Measurements from ENCODE around the gene WBP1L.
A peak's percentile ranks its signal among the peaks of the same experiment; 100 is the strongest.
"Not testable (repeated sequence)": the region's sequence is repeated elsewhere in the genome, so short reads cannot be mapped to it uniquely, and the experiment has no call there.

Gene WBP1L

DNA sequence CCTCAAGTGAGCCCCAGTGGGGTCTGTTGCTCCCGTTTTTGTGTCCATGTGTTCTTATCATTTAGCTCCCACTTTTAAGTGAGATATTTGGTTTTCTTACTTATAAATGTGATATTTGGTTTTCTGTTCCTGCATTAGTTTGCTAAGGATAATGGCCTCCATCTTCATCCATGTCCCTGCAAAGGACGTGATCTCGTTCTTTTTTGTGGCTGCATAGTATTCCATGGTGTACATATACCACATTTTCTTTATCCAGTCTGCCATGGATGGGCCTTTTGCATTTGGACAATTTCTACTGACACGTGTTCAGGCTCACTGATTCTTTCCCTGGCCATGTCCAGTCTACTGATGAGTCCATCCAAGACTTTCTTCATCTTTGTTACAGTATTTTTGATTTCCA lies 19.8 kb upstream of the WBP1L start:
- no peak for DNase-seq (ENCODE audit: low spot score)

DNA sequence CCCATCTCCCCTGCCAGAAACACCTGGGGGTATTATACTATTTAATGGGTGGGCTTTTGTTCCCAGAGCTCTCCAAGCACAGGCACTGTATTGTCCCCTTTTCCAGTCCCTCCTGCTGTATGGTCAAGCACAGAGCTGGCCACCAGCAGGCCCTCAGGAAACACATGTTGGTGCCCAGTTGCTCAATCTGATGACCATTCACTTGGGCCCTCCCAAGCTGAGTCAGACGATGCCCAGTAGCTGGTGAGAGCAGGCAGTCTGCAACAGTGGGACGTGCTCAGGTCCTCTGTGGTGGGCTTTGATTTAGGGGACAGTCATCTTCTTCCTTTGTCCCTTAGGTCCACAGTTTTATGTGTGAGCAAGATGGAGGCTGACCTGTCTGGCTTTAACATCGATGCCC lies 17.5 kb upstream of the WBP1L start:
- no peak for DNase-seq (ENCODE audit: low spot score)

DNA sequence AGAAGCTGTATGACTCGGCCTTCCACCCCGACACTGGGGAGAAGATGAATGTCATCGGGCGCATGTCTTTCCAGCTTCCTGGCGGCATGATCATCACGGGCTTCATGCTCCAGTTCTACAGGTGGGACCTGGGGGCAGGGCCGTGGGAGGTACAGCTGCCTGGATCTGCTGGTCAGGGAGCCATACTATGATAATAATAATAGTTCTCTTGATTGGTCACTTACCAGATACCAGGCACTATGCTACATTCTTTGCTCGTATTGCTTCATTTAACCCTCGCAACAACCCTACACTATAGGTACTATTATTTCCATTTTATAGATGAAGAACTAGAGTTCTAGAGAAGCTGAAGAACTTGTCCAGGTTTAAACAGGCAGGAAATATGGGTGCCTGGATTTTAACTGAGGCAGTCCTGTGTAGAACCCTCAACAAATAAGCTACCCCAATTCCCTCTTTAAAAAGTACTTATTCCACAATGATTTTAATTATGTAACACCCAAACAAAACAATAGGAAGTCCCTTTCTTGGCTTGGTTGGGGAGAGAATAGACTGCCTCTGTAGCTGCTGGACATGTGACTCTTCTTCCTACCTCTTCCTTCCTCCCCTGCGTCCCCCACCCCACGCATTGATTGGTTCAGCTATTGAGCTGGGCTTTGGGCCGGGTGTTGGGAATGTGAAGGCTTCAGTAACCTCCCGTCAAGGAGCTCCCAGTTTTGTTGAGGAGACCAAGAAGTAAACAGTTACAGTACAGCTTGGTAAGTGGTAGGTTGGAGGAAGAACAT lies 16.5 kb upstream of the WBP1L start:
- no peak for DNase-seq (ENCODE audit: low spot score)

DNA sequence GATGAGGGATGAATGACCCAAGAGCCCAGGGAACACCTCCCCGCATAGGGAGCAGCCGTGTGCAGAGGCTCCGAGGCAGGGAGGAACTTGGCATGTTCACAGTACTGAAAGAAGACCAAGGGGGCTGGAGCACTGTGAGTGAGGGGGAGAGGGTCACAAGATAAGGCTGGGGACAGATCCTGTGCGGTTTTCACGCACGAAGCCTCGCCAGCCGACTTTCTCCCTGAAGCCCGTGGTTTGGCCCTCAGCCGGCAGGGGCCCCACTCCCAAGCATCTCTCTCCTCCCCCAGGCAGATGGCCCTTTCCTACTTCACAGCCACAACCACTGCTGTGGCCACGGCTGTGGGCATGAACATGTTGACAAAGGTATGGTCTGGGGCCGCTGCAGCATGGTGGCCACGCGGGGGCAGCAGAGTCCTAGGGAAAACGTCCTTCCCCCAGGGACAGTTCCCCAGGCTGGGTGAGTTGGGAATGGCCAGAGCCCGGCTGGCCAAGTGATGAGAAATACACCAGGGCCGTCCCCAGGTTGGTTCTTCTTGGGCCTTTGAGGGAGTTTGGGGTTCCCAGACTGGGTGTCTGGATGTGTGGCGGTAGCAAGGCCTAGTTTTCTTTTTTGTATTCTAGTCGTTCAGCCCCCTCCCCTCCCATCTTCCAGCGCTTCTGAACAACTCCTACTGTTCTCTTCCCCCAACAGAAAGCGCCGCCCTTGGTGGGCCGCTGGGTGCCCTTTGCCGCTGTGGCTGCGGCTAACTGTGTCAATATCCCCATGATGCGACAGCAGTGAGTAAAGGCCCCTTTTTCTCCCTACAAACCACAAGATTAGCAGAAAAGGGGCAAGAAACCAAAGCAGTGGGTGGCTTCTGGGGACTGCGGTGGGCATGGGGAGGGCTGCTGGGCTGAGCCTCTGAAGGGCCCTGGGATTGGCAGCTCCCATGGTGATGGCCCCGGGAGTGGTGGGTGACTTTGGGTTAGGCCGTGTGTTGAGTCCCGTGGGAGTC lies 14.4 kb upstream of the WBP1L start:
- DNase-seq (ENCODE audit: low spot score): peak; percentile 80

DNA sequence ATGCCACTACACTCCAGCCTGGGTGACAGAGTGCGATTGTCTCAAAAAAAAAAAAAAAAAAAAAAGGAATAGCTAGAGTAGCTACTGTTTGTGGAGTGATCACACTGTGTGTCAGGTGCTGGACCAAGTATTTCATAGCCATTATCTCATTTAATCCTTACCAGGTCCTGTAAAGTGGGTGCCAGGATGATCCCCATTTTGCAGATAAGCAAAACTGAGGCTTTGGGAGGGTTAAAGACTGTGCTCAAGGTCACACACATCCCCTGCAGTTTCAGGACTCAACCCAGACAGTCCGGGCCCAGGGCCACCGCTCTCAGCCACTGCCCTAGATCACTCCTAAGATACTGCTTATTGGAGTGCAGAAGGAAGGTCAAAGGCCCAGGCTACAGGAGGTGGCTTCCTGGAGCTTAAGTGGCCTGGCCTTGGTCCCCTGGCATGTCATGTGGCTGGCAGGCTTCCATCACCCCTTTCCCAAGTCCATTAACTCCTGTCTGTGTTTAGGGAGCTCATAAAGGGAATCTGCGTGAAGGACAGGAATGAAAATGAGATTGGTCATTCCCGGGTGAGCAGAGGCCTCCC lies 12.4 kb upstream of the WBP1L start:
- no peak for DNase-seq (ENCODE audit: low spot score)

DNA sequence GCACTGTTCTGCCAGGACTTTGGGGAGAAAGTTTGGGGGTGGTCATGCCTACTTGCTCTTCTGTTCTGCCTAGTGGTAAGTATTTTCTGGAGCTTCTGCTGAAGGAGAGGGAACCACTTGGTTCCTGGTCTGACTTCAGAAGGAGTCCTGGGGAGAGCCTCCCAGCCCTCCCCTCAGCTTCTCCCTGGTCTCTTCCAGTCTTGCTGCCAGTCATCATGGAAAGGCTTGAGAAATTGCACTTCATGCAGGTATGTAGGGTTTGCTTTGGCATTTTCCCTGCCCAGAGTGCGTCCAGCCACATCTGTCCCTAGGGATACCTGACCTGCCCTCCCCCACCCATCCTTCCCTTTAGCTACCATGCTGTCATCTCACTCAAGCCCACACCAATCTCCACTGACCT lies 11.1 kb upstream of the WBP1L start:
- no peak for DNase-seq (ENCODE audit: low spot score)

DNA sequence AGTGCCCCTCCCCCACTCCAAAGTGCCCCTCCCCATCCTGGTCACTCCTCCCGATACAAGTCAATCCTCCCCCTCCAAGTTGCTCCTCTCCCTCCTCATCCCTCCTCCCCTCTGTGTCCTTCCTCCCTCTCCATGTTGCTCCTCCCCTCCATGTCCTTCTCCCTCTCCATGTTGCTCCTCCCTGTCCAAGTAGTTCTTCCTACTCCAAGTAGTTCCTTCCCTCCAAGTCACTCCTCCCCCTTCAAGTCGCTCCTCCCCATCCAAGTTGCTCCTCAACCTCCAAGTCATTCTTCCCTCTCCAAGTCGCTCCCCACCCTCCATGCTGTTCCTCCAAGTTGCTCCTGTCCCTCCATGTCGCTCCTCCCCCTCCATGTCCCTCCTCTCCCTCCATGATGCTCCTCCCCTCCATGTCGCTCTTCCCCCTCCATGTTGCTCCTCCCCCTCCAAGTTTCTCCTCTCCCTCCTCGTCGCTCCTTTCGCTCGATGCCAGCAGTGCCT lies 8.6 kb upstream of the WBP1L start:
- DNase-seq (ENCODE audit: low spot score): no peak

DNA sequence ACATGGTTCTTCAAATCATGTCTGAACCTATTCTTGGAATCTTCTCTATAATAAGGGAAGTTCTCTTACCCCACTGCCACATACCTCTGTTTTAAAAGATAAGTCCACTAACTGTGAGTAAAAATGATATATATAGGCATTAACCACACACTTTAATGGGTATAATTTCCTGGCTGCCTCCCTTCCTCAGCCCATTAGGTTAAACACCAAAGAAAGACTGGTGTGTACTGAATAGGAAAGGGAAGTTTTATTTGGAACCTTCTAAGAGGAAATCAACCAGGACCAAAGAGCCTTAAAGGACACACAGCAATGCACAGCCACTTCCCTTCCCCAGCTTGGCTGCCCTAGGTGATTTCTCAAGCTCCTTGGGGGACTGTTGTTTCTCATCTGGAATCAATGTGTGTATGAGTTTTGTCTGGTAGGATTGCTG lies 5.0 kb upstream of the WBP1L start:
- no peak for DNase-seq (ENCODE audit: low spot score)

DNA sequence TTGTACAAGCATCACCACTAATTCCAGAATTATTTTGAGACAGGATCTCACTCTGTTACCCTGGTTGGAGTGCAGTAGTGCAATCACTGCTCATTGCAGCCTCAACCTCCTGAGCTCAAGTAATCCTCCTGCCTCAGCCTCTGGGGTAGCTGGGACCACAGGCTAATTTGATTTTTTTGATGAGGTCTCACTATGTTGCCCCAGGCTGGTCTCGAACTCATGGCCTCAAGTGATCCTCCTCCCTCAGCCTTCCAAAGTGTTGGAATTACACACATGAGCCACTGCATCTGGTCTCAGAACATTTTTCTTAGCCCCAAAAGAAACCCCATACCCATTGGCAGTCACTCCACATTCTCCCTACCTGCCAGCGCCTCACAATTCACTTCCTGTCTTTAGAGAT lies 3.5 kb upstream of the WBP1L start:
- no peak for DNase-seq (ENCODE audit: low spot score)

DNA sequence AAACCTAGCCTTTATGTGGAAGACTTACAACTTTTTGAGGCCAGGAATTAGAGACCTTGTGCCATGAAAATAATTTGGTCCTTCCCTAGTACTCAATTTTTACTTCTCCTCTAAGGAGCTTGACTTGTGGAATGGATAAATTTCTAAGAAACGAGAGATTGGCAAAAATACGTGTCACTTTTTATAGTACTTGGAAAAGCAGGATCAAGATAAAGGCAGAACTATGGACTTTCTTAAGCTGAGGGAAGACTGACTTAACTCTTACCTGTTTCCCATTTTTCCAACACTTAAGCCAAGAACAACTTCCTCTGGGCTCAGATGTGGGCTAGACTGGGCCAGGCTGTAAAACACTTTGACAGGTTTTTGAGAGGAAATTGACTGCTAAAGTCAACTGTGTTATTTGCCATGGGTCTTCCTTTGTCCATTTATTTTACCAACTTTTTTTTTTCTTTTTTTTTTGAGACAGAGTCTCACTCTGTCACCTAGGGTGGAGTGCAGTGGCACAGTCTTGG lies 2.0 kb upstream of the WBP1L start:
- no peak for DNase-seq (ENCODE audit: low spot score)

DNA sequence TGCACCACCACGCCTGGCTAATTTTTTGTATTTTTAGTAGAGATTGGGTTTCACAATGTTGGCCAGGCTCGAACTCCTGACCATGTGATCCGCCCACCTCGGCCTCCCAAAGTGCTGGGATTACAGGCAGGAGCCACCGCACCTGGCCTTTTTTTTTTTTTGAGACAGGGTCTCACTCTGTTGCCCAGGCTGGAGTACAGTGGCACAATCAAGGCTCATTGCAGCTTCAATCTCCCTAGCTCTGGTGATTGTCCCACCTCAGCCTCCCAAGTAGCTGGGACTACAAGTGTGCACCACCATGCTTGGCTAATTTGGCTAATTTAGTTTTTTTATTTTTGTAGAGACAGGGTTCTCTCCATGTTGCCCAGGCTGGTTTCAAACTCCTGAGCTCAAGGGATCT lies 1.4 kb upstream of the WBP1L start:
- DNase-seq (ENCODE audit: low spot score): not testable (repeated sequence)

DNA sequence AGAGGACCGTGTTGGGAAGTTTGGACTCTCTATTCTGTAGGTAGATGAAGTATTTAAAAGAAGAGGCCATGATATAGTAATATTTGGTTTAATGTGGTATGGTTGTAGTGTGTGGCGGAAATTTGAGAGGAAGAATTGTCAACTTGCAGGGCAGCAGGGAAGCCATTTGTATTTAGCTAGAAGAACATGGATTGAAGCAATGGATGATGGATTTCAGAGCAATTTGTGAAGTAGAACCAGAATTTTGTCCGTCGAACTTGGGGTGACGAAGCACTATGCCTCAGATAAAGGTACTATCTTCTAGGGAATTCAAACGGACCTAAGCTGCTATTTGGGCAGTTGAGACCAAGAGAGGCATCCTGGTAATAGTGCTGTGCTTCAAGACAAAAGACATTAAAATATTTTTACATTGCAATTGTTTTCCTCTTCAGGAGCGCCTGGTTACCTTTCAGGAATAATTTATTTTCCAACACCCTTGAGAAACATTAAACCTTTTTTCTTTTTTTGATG lies 615 bp upstream of the WBP1L start:
- no peak for DNase-seq (ENCODE audit: low spot score)

DNA sequence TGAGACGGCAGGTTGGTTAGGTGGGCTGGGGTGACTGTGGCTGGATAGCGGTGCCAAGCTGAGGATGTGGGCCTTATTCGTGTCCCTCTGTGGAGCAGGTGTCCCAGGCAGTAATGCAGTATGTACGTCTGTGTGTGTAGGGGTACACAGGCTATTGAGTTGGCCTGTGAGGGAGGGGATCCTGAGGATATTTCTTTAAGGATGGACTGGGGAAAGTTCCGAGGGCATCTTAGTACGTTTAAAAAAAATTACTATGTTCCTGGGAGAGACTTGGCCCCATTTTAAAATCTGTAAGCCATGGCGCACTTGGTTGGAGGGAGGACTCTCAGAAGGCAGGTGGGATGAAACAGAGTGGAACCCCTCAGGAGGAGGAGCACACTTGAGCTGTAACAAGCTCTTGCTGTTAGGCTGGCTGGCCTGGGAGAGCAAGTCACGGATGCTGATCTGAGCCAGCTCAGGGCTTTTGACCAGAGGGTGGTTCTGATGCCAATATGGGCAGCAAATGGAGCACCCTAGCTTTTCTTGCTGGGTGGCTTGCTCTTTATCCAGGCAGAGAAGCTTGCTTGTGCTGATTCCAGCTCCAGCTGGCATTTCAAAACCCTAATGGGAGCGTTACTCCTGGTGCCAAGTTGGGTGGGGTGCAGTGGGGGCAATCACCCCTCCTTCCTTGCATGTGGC lies 765 bp downstream of the WBP1L start:
- peak; percentile 40 for DNase-seq (ENCODE audit: low spot score)

DNA sequence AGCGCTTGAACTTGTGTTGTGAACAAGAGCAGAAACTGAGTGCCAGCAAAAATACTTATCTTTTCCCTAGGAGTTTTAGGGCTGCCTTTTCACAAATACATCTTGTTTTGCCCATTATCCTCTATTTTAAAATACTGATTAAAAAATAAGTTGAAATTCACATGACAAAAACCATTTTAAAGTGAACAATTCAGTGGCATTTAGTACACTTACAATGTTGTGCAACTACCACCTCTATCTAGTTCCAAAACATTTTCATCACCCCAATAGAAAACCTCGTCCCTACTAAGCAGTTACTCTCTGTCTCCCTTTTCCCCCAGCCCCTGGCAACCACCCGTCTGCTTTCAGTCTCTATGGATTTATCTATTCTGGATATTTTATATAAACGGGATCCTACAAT lies 1.4 kb downstream of the WBP1L start:
- no peak for DNase-seq (ENCODE audit: low spot score)

DNA sequence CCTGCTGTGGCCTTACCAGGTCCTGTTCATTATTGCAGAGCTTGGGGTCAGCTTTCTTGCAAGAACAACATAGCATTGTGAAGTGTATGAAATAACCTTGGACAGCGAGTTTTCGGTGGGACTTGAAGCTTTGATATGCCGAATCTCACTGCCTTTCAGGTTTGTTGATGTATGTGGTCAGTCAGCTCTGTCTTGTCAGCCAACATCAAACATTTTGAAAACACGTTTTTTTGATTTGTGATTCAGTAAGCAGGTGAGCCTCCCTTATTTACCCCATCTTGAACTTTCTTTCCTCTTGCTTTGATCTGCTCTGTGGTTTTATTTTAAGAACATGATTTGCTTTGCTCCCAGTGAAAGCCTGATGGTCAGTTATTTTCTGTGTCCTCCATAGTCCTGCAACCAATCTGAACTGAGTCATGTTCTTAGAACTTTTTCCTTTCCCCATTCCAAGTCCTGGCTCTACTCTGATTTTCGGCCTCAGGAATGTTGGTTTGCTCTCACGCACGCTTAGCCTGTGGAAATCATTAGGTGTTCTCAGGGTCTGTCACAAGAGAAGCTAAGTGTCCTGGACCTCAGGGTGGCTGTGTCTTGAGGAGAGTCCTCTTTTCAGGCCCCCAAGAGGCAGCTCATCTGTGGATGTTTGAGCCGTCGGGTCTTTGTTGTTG lies 8.7 kb downstream of the WBP1L start:
- no peak for DNase-seq (ENCODE audit: low spot score)

DNA sequence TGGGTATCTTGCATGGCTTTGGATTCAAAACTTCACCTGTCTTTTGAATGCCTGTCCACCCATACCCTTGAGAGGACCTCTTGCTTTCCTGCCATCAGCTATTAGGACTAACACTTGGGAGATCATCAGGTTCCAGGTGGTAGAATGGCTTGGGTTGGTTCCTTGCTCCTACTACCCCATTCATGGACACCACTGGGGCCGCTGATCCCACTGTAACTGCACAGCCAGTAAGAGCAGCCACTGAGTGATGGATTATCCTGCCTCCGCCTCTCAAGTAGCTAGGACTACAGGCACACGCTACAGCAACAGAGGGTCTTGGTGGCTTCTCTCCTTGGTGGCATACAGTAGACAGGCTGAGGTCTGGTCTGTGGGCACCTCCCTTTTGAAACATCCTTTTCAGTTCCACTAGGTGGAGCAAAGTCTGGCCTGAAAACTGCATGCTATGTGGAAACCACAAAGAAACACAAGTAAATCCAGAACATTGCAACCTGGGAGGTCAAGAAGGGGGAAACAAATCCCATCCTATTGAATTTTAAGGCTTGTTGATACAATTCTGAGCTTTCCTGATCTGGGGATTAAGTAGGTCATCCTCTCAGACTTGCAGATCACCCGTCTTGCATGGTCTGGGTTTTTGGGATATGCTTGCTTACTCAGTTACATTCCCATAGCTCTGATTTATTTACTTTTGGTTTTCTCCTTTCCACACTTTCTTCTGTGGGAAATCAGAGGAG lies 9.4 kb downstream of the WBP1L start:
- DNase-seq (ENCODE audit: low spot score): no peak

DNA sequence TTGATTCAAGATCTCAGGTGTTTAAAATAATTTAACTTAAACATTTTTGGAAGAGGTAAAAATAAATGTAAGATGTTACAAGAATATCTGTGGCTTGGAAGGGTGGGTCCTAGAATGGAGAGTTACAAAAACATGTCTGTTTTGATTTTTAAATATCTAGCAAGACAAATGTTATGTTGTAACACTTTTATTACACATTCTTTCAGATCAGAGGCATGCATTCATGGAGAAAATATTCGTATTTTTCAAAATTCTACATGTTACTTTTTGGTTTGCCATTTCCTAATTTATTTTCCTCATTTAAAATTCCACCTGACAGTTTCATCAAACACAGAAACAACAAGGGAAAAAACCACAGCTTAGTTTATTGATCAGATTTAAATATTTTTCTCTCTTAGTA lies 10.0 kb downstream of the WBP1L start:
- no peak for DNase-seq (ENCODE audit: low spot score)

DNA sequence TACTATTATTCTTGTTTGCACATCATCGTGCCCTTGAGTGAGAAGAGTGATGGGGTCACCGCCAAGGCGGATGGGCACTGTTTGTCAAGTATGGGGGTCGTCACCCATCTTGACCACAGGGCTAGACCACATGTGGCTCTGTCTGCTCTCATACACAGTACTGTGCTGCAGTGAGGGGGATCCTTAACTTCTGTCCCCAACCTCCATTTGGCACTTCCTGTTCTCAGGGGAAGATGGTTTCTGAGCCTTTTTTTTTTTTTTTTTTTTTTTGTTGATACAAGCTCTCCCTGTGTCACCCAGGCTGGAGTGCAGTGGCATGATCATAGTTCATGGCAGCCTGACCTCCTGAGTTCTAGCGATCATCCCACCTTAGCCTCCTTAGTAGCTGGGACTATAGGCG lies 13.6 kb downstream of the WBP1L start:
- no peak for DNase-seq (ENCODE audit: low spot score)

DNA sequence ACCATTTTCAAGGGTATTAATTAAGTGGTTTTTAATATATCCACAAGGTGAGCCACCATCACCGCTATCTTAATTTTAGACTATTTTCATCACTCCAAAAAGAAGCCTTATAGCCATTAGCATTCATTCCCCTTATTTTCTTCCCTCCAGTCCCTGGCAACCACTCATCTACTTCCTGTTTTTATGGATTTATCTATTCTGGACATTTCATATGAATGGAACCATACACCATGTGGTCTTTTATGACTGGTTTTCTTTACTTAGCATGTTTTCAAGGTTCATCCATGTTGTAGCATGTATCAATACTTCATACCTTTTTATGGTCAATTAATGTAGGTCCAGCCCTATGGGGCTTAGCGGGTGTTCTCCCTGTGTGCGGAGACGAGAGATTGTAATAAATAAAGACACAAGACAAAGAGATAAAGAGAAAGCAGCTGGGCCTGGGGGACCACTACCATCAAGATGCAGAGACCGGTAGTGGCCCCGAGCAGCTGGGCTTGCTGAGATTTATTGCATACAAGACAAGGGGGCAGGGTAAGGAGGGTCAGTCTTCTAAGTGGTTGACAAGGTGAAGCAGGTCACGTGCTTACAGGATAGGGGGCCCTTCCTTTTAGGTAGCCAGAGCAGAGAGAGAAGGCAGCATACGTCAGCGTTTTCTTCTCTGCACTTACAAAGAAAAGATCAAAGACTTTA lies 14.6 kb downstream of the WBP1L start:
- DNase-seq (ENCODE audit: low spot score): no peak

DNA sequence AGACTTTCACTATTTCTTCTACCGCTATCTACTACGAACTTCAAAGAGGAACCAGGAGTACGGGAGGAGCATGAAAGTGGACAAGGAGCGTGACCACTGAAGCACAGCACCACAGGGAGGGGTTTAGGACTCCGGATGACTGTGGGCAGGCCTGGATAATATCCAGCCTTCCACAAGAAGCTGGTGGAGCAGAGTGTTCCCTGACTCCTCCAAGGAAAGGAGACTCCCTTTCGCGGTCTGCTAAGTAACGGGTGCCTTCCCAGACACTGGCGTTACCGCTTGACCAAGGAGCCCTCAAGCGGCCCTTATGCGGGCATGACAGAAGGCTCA lies 15.2 kb downstream of the WBP1L start:
- not testable (repeated sequence) for DNase-seq (ENCODE audit: low spot score)
